GM18951 (cell line): ENCODE measurements around the gene SAXO2.
"Not testable (repeated sequence)": the region's sequence is repeated elsewhere in the genome, so short reads cannot be mapped to it uniquely, and the experiment has no call there.

Experiments
- POLR2A ChIP-seq: IDR thresholded peaks from 4 replicates; pipeline ENCODE4 v1.6.1; 2011; ENCODE audit warnings: mild to moderate bottlenecking; ENCODE audit not compliant: insufficient read length, insufficient read depth; ENCODE audit errors: extremely low read depth
- in situ Hi-C: fragments of 300-500 bp; cut with MboI; formaldehyde crosslinking; loops from one replicate; pipeline ENCODE4 v1.12.0; 2022; ENCODE audit warnings: low sequenced_read_pairs, mixed read lengths, inconsistent platforms; ENCODE audit not compliant: unreplicated experiment

SAXO2 gene

GRCh38 chr15:82263350-82263749 is 732 bp downstream of the SAXO2 start:
- in situ Hi-C loops = no loop called here
- TF ChIP-seq POLR2A = no peak

- in situ Hi-C loops = not testable (repeated sequence)
Measured at GRCh38 chr15:82267137-82267536, 4.5 kb downstream of the SAXO2 start.

DNA sequence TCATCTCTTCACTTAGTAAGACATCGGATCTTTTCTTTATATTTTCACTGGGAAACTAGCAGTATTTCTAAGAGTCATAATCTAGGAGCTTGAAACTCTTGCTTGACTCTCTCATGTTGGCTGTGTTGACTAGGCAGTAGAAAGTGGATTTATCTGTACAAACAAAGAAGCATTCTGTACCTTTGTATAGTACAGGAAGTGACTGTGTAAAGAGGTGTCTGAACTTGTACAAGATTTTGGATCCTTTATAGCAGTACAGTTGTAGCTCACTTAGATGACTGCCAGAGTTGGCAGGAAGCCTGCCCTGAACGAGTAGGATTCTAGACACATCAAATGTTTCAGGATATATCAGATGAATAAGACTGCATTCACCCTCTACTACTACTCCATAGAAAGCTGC is 5.8 kb downstream of the SAXO2 start:
- in situ Hi-C loops = not testable (repeated sequence)

DNA sequence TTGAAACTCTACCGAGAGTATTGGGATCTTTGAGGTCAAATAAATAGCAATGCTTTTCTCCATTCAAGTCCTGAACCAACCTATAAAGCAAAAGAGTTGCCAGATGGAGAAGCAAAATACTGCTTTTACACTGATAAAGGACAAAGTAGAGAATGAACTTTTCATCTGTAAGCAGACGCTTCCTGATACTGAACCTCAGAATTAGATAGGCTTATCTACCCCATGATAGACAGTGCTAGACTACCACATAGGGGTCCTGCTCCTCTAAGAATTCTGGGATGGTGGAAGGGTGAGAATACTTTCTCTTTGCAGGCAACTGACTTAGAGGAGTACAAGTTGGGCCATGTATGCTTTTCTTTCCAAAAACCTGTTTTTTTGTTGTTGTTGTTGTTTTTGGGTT is 9.5 kb downstream of the SAXO2 start:
- TF ChIP-seq POLR2A = no peak
- in situ Hi-C loops = no loop called here

GRCh38 chr15:82275410-82275809 is 12.8 kb downstream of the SAXO2 start:
- no peak for TF ChIP-seq POLR2A
- in situ Hi-C loops = no loop called here

GRCh38 chr15:82281276-82281675 is 18.7 kb downstream of the SAXO2 start:
- in situ Hi-C loops = not testable (repeated sequence)

DNA sequence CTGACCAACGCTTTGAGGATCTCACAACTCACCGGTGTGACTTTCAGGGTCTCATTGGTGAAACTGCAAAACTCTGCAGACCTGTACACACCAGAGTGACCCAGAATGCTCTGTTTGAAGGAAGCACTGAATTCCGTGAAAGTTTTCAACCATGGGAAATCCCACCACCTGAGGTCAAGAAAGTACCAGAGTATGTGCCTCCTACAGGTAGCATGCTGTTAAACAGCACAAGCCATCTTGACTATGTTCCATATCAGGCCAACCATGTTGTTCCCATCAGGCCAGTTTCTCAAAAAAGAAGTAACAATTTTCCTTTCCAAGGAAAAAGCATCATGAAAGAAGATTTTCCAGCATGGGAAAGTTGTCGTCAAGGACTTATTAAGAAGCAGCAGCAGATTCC is 19.8 kb downstream of the SAXO2 start:
- in situ Hi-C loops = not testable (repeated sequence)

GRCh38 chr15:82284381-82284780 is 21.8 kb downstream of the SAXO2 start:
- in situ Hi-C loops = not testable (repeated sequence)

DNA sequence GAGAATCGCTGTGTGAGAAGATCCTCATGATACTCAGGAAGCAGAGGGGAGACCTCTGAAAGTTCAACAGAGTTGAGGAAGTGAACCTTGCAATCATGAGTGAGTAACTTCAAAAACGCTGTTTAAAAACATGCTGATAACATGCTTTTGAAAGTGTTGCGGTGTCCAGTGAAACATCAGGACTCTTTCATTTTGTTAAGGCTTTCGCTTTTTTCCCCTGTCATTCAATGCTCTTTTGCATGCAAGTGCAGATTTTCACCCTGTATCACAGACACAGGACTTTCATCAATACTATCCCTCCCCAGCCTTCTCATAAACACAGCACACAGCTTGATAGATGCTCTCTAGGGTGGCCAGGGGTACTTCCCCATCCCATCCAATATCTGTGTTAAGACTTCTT is 23.9 kb downstream of the SAXO2 start:
- in situ Hi-C loops = not testable (repeated sequence)

- in situ Hi-C loops = not testable (repeated sequence)
Measured at GRCh38 chr15:82288202-82288601, 25.6 kb downstream of the SAXO2 start.

DNA sequence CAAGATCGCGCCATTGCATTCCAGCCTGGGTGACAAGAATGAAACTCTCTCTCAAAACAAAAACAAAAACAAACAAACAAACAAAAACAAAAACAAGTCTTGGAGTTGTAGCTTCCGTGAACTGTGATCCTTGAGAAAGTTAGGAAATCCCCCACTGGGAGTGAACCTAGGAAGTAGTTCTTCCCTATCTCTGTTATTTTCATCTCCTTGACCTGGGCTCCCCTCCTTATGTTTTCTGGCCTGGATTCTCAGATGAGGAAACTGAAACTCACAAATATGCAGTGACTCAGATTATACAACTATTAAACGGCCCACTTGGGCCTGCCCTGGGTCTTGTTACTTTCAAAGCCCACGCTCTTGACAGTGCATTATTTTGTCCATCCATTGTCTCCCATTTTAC is 29.7 kb downstream of the SAXO2 start:
- in situ Hi-C loops = no loop called here

DNA sequence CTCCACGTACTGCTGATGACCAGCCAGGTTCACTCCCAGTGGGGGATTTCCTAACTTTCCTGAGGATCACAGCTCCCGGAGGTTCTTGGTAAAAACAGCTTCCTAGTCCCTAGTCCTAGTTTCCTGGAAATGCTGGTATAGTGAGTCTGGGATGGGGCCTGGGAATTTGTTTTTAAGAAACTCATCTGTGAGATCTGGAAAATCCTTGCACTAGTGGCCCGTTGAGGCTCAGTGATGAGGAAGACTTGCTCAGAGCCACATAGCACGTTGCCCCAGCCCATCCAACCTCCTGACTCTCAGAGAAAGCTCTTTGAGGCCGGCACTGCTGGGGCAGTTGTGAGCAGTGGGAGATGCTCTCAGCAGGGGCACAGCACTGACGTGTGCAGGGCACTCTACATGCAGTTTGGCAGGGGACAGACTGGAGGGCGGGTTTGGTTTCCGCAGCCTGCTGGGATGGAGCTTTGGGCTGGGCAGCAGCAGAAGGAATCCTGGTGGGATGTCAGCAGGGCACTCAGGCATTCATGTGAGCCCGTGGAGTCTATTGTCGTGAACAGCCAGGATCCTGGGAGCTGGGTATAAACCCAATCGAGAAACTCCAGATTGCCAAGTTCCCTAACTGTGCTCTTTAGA is 31.6 kb downstream of the SAXO2 start:
- in situ Hi-C loops = no loop called here

More for the DNA sequence above, 29.7 kb downstream of the SAXO2 start:
- no peak for TF ChIP-seq POLR2A

GRCh38 chr15:82297546-82297945 is 34.9 kb downstream of the SAXO2 start:
- in situ Hi-C loops = no loop called here
- no peak for TF ChIP-seq POLR2A

More for the DNA sequence above, 31.6 kb downstream of the SAXO2 start:
- TF ChIP-seq POLR2A = no peak

- TF ChIP-seq POLR2A = no peak
- in situ Hi-C loops = no loop called here
Measured at GRCh38 chr15:82298032-82298431, 35.4 kb downstream of the SAXO2 start.

DNA sequence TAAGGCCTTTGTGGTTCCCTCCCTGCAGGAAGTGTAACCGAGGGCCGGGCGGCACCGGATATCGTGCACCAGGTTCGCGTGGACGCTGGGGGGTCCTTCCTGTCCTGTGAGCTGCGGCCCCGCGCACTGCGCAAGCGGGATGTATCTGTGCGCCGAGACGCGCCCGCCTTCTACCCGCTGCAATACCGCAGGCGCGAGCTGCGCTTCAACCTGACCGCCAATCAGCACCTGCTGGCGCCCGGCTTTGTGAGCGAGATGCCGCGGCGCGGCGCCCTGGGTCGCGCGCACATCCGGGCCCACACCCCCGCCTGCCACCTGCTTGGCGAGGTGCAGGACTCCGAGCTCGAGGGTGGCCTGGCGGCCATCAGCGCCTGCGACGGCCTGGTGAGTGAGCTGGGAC is 35.9 kb downstream of the SAXO2 start:
- in situ Hi-C loops = no loop called here
- TF ChIP-seq POLR2A = no peak

GRCh38 chr15:82299511-82299914 is 36.9 kb downstream of the SAXO2 start:
- in situ Hi-C loops = not testable (repeated sequence)

DNA sequence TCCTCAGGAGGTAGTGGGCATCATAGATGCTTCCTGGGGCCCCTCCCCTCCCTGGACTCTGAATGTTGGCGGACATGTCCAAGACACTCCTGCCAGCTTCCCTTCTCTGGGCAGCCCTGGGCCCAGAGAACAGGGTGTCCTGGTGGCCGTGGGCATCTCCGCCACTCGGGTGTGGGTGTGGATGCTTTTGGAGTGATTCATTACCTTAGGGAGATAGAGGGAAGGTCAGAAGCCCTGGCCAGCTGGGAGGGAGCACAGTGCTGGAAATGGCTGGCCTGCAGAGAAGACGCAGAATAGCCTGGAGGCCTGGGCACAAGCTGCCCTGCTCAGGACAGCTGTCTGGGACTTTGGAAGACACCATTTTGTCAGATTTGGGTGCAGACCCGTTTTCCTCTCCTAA is 37.7 kb downstream of the SAXO2 start:
- in situ Hi-C loops = not testable (repeated sequence)
